NCI-H1105 (cell line): ENCODE results near the gene VWC2L.

Experiments used
- DNase-seq: peaks from one replicate; lab custom pipeline; 2025; lab: John Stamatoyannopoulos, UW

Gene VWC2L

DNA sequence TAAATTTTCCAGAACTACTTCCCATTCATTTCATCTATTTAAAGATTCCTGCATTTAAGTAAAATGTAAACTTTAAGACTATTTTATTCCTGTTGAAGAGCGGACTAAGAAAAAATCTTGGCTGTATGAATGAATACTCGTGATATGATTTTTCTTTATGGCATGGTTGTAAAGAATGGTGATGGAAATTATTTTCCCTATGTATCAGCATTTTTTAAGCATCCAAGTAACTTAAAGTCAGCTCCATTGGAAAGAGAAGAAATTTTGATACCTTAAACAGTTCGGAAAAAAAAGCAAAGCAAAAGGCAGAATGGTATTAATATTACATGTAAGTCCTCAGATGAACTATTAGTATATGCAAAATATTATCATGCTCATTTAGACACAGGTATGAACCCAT is 58.9 kb downstream of the VWC2L start:
- no peak for DNase-seq

DNA sequence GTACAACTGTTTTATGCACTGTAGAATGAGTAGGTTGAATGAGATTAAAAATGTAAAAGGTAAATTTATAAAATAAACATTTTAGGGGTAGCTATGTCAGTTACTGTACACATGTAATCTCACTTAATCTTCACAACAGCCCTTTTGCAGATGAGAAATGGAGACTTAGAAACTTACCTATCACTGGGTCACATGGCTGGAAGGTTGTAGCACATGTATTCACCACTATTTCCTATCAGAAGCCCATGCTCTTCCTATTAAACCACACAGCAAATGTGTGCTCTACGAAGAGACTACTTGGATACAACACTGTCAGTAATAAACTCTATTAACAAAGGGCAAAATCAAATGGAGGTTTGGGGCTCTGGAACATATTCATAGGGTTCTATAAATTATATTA is 60.5 kb downstream of the VWC2L start:
- DNase-seq = no peak

DNA sequence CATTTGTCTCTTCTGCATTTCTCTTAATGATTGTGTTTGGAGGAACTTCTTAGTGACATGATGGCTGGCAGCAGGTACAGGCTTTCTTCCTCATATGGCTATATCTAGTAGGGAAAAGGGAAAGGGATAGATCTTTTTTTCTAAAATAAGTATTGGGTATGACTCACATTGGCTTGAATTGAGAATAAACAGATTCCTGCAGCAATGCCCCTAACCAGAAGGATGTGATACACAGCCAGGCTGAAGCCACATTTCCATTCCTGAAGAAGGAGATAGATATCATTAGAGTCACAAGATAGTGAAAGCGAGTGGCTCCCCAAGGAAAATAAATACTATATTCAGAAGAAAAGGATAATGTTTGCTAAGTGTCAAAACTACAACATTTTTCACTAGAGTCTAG is 61.1 kb downstream of the VWC2L start:
- DNase-seq = no peak

DNA sequence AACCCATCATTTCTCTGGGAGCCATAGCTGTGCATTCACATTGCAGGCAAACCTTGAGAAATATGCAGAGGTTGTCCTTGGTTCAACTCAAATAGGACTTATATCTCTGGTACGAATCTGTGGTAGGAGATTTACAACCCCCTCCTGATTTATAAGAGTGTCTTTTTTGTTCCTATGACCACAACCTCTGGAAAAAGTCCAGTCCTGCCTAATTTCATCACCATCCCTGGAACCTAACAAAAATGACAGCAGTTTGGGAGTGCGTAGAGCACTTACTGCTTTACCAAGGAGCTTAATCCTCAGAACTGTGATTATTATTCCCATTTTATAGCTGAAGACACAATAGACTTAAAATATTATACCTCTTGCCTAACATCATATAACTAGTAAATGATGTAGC is 66.5 kb downstream of the VWC2L start:
- no peak for DNase-seq

DNA sequence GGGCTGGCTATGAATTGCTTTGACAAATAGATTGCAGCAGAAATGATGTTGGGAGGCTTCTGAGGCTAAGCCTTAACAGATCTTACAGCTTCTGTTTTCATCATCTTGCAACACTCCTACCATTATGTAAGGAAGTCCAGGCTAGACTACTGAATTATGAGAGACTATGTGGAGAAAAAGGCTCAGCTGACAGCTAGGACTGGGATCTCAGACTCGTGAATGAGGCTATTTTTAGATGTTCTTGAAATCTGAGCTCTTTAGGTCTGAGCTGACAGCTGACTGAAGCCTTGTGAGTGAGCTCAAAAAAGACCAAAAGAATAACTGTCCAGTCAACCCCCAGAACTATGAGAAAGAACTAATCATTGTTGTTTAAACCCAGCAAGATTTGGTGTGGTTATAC is 70.3 kb downstream of the VWC2L start:
- DNase-seq = no peak

DNA sequence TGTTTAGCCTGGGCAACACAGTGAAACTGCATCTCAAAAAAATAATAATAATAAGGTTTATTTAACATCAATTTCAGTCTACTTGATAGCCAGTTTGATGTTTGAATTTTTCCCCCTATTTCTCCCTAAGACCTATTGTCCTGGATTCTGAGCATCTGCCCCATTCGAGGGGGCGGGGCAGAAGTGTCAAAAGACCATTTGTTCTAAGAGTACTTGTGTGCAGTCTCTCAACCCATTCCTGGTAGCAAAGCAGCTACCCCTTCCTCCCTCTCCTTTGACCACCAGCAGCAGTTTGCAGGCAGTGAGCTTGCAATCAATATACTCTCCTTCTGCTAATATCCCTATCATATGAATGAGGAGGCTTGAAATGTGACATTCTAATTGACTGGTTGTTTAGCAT is 71.9 kb downstream of the VWC2L start:
- no peak for DNase-seq

DNA sequence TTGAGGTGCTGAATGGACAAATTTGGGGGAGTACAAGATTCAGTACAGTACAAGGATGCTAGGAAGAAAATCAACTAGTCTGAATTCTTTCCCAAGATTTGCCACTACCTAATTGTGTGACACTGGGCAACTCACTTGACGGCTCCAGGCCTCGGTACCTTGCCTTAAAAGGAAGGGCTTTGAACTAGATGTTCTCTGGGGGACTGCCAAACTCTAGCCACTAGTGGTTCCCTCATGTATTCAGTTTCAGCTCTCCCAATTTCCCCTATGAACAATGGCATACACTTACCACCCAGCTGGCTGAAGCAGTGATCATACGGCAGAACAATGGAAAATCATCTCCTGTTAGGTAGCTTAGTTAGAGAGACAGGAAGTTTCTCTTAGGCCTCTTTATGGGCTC is 73.4 kb downstream of the VWC2L start:
- DNase-seq = peak; percentile 4

DNA sequence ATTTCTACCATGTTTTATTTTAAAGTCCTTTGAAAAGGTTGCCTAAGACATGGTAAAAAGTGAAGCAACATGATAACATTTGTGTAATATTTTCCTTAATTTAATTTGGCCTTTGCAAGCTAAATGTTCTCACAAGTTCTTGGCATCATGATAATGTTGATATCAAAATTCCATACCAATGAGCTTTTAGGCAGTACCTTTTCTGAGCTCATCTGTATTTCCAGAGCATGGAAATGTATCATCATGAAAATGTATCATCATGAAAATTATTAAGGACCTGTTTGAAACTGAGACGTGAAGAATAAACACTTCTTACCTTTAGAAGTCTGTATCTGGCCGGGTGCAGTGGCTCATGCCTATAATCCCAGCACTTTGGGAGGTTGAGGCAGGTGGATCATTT is 73.8 kb downstream of the VWC2L start:
- DNase-seq = no peak

DNA sequence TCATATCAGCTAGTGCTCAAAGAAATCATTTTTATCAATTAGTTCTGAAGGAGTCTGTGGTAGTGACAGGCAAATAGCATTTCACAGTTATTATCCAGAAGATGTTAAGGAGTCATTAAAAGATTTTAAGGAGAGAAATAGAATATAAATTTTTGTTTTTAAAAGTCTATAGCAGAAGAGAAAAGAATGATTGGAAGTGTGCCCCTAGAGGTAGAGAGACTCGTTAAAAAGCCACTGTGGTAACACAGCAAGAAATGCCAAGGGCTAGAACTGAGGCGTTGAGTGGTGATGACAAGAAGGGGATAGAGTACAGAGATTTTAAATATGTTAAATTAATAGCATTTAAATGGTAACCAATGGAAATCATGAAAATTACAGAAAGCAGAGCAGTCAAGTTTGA is 78.3 kb downstream of the VWC2L start:
- no peak for DNase-seq

DNA sequence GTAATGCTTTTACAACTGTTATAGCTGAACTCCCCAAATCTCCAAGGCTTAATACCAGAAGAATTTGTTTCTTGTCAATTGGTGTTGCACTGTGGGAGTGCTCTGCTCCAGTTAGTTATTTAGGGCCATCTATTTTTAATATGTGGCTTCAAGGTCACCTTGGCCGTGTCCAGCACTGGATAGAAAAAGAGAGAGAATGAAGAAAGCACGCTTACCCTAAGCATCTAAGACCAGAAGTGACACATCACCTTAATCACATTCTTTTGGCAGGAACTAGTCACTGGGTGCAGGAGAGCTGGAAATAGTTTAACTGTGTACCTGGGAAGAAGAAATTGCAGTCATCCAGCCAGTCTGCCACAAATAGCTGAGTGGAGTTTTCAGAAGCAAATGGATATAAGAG is 78.8 kb downstream of the VWC2L start:
- DNase-seq = no peak

DNA sequence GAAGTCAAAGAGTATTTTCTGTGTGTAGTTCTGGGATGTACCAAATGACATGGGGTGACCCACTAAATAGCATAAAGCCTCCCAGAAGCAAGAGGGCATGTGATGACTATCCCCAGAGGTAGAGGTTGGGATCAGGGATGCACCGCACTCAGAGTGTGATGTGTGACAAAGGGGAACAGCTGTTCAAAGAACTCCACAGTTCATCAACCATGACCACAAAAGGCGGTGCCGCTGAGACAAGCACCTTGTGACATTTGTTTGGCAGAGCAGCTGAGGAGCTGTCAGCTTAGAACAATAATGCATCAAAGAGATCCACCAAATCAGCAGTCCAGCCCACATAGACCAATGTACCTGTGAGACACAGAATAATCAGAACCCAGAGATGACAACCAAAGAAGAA is 81.3 kb downstream of the VWC2L start:
- DNase-seq = no peak

DNA sequence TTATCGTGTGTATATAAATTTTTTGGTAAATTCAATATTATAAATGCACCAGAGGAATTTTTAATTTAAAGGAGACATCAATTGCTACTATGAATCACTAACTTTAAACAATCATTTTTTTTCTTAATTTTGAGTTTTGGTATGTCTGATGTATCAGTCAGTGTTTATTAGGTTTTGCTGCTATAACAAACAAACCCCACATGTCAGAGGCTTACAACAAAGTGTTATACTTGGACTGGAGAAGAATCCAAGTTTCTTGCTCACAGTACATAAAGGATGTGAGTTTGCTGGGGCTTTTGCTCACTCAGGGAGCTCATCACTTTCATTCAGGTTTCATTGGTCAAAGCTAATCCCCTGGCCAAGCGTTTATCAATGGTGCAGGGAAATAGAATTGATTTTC is 81.8 kb downstream of the VWC2L start:
- DNase-seq = no peak

DNA sequence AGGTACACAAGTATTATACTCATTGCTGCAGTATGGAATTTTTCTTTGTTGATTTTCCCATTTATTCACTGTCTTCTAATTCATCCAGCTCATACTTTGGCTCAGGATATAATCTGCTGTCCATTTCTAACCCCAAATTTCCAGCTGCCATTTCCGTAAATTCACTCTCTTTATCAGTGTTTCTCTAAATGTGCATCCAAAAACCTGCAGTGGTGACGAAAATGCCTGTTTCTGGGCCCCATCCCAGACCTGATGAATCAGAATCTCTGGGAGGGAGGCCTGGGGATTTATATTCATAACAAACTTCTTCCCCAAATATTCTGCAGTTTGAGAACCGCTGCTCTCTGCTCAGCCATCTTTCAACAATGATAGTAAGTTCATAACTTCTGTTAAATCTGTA is 86.6 kb downstream of the VWC2L start:
- DNase-seq = no peak

DNA sequence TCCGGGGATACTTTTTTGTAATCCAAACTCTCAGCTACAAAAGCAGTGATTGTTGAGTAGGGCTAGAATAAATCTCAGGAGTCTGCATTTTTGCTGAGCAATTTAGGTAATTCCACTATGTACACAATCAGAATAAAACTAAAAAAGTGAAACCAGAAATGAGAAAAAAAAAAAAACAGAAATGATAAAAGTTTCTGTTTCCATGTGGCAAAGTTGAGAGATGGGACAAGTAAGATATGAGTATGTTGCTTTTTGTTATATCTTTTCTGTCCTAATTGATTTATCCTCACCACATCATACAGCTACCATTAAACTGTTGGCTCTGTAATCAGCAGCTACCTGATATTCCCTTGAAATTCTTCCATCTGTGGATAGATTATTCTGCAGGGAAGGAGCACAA is 92.7 kb downstream of the VWC2L start:
- DNase-seq = no peak

DNA sequence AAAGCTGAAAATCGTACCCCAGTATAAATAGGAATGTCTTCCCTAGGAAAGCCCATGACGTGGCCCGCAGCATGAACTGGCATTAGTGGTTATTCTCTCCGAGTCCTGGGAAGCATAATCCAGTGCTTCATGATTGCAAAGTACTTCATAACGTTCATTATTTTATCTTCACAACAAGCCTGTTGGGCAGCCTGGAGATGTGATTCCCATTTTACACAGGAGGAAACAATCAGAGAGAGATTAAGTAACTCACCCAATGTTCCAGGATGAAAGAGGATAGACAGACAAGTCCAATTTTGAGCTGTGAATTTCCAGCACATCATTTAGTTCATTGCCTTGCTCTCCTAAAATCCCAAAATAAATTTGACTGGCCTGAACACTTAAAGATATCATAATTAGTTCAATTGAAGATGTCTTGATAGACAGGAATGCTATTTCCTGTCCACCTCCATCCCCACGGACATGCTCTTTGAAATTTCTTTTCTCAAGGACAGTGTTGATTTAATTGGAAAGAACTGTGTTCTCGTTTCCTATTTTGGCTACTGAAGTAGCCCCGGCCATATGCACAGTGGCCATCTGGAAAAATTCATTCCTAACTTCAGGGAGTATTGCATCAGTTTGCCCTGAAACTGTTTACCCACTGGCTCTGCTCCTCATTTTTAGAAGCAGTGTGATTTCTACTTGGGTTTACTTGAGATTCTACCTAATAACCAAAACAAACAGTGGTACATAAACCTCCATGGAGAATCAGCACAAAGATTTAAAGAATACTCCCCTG is 93.9 kb downstream of the VWC2L start:
- DNase-seq = no peak

DNA sequence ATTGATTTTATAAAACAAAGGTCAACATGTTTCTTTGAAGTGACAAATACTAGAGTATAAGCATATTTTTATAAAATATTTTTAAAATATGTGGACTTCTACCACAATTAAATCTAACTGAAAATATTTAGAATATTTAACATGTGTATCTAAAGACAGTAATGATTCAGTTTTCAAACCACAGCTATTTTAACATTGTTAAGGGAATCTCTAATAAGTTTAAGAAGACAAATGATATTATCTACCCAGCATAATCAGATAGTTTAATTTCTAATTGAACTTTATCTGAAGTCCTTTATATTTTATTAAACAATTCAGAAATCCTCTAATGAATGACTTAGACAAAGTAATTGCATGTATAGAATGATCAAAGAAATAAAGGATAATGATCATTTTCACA is 96.2 kb downstream of the VWC2L start:
- no peak for DNase-seq

DNA sequence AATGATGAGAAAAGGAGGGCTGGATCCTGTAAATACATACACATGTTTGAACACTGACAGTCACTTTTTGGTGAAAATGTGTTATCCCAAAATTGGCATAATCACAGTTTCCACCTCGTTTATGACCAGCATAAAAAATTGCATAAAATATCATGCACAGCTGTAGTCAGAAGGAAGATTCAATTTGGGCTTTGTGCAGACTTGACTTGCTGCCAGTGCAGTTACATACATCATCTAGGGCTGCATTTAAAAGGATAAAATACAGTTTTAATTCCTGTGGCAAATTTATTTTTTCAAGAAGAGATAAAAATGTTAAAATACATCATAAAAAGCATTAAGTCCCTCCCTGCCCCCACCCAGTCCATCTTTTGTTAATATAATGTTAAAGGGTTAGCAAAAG is 103.8 kb downstream of the VWC2L start:
- DNase-seq = no peak

DNA sequence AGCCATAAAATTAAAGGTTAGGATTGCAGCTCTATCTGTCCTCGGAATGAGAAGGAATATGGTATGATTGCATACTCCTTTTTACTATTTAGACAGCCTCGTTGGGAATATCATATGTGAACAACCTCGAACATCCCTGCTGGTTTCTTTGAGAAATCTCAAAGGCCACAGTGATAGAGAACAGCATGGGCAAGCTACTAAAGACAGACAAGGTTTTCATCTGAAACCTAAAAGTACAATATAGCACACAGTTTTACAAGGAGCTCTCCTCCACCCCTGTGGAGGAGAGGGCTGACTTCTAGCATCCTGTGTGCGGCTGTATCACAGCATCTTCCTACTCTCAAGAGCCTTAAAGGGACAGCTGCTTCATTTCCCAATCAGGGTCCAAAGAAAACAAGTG is 104.3 kb downstream of the VWC2L start:
- no peak for DNase-seq

DNA sequence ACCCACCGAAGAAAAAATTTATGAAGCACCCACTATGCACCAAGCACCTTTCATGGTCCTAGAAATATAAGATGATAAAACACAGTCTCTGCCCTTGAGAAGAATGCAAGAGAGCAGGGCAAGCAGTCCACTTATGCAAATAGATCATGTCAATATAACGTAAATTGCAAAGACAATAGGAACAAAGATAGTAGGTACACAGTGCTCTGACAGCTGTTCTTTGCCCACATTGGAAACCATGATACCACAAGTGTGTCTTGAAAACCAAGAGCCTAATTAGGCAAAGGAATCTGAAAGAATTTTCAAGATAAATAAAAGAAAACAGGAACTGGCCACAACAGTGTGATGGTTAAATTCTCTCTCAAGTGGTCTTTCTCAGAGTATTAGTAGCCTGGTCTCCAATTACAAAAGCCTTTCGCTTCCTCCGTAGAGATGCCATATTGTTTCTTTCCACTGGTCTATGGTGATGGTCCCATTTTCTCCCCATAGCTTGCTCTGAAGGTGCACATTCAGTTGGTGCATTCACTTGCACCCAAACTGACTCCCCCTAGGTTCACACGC is 108.5 kb downstream of the VWC2L start:
- DNase-seq = no peak

DNA sequence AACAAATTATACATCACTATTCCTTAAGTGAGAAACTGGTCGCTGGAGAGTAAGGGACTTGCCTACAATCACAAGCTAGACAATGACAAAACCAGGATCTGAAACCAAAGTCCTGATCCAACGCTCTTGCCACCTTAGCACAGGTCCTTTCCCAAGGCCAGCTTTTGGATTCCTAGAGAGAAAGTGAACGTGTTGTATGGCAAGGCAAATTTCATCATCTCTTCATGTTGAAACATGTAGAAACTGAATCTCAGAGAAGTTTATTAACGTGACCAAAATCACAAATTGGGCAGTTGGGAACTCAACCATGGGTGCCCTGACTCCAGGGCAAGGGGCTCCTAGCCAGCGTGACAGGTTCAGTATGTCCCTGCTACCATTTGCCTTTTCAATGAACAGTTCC is 118.2 kb downstream of the VWC2L start:
- DNase-seq = no peak

DNA sequence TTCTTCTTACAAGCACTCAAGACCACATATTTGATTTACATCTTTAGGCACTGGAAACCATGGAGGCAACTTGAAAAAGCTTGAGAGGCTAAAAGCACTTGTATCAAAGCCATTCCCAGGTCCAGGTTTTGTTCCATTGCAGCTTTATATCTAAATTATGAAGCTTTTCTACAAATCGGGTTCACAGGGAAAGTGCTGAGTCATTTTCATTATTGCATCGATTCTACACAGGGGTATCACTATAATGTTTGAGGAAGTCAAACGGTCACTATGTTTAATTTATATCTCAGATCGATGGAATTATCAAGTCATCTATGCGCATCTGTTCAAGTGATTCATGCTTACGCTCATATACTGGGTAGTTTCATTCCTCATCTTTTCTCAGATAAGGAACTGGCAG is 118.7 kb downstream of the VWC2L start:
- DNase-seq = no peak

DNA sequence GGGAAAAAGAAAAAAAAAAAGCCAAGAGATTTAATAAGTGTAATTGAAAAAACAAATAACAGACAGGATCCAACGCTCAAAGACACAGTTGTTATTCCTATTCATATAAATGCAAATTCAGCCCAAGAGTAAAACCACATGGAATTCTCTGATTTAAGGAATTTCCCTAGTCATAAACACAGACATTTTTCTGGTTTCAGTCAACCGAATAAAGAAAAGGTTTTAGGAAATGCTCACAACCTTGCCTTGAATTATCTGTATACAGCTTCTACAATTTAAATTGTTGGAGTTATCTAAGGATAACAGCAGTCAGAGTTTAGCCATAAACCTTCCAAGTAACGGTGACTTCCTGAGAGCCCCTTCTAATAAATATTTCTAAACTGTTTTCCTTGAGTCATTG is 122.7 kb downstream of the VWC2L start:
- DNase-seq = no peak

DNA sequence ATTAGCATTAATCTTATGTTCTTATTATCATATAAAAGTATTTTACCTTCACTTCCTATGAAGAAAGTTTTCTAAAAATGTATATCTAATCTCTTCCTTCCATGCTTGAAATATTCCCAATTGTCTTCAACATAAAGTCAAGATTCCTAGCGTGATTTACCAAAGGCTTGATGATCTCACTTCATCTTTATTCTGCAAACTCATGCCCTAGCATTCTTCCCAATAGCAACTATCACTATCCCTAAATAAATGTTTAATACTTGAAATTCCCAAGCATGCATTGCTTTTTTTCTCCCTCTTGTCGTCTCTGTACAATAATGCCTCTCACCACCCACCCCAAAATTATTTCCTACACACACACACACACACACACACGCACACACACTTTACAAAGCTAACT is 125.8 kb downstream of the VWC2L start:
- DNase-seq = no peak

DNA sequence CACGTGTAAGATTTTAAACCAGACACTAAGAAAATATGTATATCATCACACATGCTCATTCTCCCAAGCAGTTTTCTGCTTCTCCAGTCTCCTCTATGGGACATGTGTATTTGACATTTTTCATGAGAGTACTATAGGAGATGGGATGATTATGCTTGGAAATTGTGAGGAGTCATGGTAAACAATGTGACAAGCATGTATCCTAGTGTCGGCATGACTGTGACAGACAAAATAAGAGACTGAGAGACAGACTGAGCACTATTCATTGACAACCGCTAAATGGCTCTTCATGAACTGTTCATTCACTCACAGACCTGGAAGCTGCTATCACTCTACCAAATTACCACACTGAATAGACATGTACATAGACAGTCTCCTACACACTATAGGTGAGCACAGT is 127.1 kb downstream of the VWC2L start:
- DNase-seq = no peak
